PC-9 (cell line): ENCODE measurements around the gene VPS13D.

Experiments
- CTCF ChIP-seq: fragments of 200-600 bp; sonication (generic); conservative IDR thresholded peaks from 2 replicates; pipeline ENCODE4 v1.6.1; 2017; ENCODE audit warnings: mixed run types, antibody characterized with exemption, mild to moderate bottlenecking, moderate library complexity
- EZH2 ChIP-seq: fragments of 200-600 bp; sonication (generic); IDR thresholded peaks from 2 replicates; pipeline ENCODE4 v1.8.0; 2017; ENCODE audit warnings: antibody characterized with exemption, low read depth

GRCh38 chr1:12551584-12551983 is 321.8 kb downstream of the VPS13D start:
- no peak for TF ChIP-seq CTCF
- no peak for TF ChIP-seq EZH2
